Measurements from ENCODE around the gene NPPB. TPM values are rescaled to one million over a fixed set of nuclear protein-coding genes. Genes with fewer than 3 reads are reported as not detected.

The NPPB gene
- total RNA-seq, 4 donors from 2014 or later: not detected

DNA sequence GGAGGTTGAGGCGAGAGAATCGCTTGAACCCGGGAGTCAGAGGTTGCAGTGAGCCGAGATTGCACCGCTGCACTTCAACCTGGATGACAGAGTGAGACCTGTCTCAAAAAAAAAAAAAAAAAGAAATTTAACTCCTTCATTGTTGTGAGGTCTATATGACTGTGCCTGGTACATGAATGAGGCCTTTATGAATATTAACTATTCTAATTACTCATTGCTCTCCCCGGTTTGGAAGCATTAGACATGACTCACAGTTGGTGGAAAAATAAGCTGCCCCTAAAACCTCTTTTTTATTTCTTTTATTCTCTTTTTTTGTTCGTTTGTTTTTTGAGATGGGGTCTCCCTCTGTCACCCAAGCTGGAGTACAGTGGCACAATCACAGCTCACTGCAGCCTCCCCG lies 3.3 kb downstream of the NPPB start:
- H3K9me3 ChIP-seq: no peaks in the 10 kb centered on the region
- no peak overlapping the region for H3K4me3 ChIP-seq
- no peak overlapping the region for H3K27ac ChIP-seq
- intact Hi-C loops (cut with DNase I; ENCODE audit: low total_unique reads): no loop called here
- DNase-seq: no peak
- no peak for TF ChIP-seq POLR2A (IDR thresholded peaks at IDR 0.05)
- TF ChIP-seq, protein P1, sequence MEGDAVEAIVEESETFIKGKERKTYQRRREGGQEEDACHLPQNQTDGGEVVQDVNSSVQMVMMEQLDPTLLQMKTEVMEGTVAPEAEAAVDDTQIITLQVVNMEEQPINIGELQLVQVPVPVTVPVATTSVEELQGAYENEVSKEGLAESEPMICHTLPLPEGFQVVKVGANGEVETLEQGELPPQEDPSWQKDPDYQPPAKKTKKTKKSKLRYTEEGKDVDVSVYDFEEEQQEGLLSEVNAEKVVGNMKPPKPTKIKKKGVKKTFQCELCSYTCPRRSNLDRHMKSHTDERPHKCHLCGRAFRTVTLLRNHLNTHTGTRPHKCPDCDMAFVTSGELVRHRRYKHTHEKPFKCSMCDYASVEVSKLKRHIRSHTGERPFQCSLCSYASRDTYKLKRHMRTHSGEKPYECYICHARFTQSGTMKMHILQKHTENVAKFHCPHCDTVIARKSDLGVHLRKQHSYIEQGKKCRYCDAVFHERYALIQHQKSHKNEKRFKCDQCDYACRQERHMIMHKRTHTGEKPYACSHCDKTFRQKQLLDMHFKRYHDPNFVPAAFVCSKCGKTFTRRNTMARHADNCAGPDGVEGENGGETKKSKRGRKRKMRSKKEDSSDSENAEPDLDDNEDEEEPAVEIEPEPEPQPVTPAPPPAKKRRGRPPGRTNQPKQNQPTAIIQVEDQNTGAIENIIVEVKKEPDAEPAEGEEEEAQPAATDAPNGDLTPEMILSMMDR (IDR thresholded peaks at IDR 0.05): no peak
- H3K36me3 ChIP-seq: no peaks in the 10 kb centered on the region
- H3K4me1 ChIP-seq: no peaks in the 10 kb centered on the region
- H3K27me3 ChIP-seq: peaks cover 3 to 11% of the 10 kb centered on the region in 2 donors

DNA sequence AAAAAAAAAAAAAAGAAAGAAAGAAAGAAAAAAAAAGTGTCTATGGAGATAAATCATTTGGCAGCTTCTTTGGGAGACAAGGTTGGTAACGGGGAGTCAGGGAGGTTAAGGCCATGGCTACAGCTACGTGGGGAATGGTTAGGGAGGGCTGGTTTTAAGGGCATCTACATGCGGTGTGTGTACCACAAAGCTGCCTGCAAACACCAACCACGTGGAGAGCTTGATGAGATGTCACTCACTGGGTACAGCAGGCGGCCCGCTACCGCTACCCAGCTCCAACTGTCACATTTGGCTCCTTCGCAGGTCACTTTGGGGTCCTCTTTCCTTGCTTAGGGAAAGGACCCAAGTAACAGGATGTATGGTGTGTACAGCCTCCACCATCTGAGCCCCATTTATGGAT lies 4.2 kb downstream of the NPPB start:
- H3K4me1 ChIP-seq: no peaks in the 10 kb centered on the region
- intact Hi-C loops (cut with DNase I; ENCODE audit: low total_unique reads): no loop called here
- H3K27me3 ChIP-seq: peaks cover 3 to 5% of the 10 kb centered on the region in 2 donors
- TF ChIP-seq, protein P1 (IDR thresholded peaks at IDR 0.05): no peak
- TF ChIP-seq POLR2A (IDR thresholded peaks at IDR 0.05): no peak
- H3K4me3 ChIP-seq: no peak overlapping the region
- H3K9me3 ChIP-seq: no peaks in the 10 kb centered on the region
- H3K27ac ChIP-seq: no peak overlapping the region
- no peak for DNase-seq
- no peaks in the 10 kb centered on the region for H3K36me3 ChIP-seq

DNA sequence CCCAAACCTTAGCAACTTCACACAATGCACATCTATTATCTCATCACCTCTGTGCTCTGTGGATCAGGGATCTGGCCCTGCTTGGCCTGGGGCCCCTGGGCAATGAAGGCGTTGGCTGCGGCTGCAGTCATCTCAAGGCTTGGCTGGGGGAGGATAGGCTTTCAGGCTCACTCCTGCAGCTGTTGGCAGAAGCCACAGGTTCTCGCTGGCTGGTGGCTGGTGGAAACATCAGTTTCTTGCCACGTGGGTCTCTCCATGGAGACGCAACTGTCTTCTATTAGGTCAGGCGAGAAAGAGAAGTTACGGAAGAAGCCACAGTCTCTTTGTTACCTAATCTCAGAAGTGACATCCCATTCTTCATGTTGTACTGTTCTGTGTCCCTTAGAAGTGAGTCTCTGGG lies 7.6 kb downstream of the NPPB start:
- Histone ChIP-seq H3K27me3 (no peaks in the 10 kb centered on the region), H3K4me3 (no peak overlapping the region), H3K36me3 (no peaks in the 10 kb centered on the region), H3K4me1 (no peaks in the 10 kb centered on the region), H3K27ac (no peak overlapping the region), H3K9me3 (no peaks in the 10 kb centered on the region)
- intact Hi-C loops (cut with DNase I; ENCODE audit: low total_unique reads): no loop called here
- TF ChIP-seq, protein P1 (IDR thresholded peaks at IDR 0.05): no peak
- TF ChIP-seq POLR2A (IDR thresholded peaks at IDR 0.05): no peak
- DNase-seq: no peak

DNA sequence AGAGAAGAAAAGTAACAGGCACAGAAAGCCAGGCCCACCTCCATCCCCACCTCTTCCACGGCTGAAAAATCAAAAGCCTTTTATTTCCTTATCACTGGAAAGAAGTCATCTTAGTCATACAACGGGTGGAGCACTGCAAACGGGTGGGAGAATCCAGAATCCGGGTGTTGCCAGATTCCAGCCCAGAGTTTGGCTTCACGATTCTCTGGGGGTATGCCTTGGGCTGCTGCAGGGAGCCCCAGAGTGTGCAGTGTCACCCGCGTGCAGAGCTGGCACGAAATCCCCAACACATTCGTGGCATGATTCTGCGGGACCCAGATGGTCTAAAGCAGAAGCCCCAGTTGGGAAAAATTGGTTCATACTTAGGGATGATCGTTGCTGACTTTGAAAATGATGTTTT lies 8.6 kb downstream of the NPPB start:
- H3K9me3 ChIP-seq: no peaks in the 10 kb centered on the region
- intact Hi-C loops (cut with DNase I; ENCODE audit: low total_unique reads): no loop called here
- H3K36me3 ChIP-seq: no peaks in the 10 kb centered on the region
- DNase-seq: no peak
- no peak overlapping the region for H3K27ac ChIP-seq
- H3K4me3 ChIP-seq: no peak overlapping the region
- H3K4me1 ChIP-seq: no peaks in the 10 kb centered on the region
- TF ChIP-seq, protein P1 (IDR thresholded peaks at IDR 0.05): no peak
- no peak for TF ChIP-seq POLR2A (IDR thresholded peaks at IDR 0.05)
- H3K27me3 ChIP-seq: no peaks in the 10 kb centered on the region

DNA sequence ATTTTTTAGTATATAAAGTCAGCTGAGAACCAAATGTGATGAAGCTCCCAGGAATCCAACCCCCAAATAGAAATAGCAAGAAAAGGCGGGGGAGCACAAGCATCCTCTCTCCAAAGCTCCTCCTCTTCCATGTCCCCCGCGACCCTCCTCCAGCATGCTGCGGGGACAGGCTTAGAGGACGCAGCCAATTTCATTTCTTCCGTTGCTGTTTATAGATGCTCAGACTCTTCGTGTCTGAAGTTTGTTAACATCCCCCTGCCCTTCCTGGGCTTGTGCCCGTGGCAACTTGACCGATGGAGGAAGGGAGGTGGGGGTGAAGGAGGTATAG lies 10.4 kb downstream of the NPPB start:
- no peaks in the 10 kb centered on the region for H3K4me1 ChIP-seq
- no peaks in the 10 kb centered on the region for H3K27me3 ChIP-seq
- H3K36me3 ChIP-seq: no peaks in the 10 kb centered on the region
- intact Hi-C loops (cut with DNase I; ENCODE audit: low total_unique reads): no loop called here
- DNase-seq: no peak
- TF ChIP-seq, protein P1 (IDR thresholded peaks at IDR 0.05): no peak
- no peak for TF ChIP-seq POLR2A (IDR thresholded peaks at IDR 0.05)
- no peak overlapping the region for H3K4me3 ChIP-seq
- no peaks in the 10 kb centered on the region for H3K9me3 ChIP-seq
- H3K27ac ChIP-seq: no peak overlapping the region

Measured in uterus (tissue), 4 donors.